LNCaP clone FGC (cell line): ENCODE measurements around the gene FAM186B.

Experiments
- DNase-seq: peaks from one replicate; pipeline ENCODE4 v3.0.0-alpha.2; 2011; ENCODE audit warnings: low read depth
- H3K4me3 ChIP-seq: 2 replicates; pipeline ENCODE4 v1.5.1; 2011; ENCODE audit warnings: mild to moderate bottlenecking, low read depth, low read length, control low read depth
- TF ChIP-seq, protein P1 (sequence below): IDR thresholded peaks from 2 replicates; pipeline ENCODE4 v1.5.1; 2012; ENCODE audit warnings: mild to moderate bottlenecking; ENCODE audit not compliant: control insufficient read depth, insufficient read depth; ENCODE audit errors: extremely low read depth

The FAM186B gene

DNA sequence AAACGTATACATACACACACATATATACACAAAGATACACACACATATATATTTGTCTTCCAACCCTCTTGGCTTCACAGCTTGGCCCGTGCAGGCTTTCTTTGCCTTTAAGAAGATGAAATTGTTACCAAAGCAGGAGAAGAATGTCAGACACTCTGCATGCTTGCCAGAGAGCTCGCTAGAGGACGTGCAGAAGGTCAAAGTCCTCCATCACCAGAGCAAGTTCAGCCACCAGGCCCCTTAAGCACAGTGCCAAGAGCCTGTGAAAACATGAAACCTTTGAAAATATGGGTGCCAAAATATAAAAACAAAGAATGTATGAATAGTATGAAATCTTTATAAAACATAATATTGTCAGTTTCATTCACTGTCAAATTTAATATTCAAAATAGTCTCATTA lies 22.6 kb downstream of the FAM186B start:
- no peak for DNase-seq
- TF ChIP-seq, protein P1, sequence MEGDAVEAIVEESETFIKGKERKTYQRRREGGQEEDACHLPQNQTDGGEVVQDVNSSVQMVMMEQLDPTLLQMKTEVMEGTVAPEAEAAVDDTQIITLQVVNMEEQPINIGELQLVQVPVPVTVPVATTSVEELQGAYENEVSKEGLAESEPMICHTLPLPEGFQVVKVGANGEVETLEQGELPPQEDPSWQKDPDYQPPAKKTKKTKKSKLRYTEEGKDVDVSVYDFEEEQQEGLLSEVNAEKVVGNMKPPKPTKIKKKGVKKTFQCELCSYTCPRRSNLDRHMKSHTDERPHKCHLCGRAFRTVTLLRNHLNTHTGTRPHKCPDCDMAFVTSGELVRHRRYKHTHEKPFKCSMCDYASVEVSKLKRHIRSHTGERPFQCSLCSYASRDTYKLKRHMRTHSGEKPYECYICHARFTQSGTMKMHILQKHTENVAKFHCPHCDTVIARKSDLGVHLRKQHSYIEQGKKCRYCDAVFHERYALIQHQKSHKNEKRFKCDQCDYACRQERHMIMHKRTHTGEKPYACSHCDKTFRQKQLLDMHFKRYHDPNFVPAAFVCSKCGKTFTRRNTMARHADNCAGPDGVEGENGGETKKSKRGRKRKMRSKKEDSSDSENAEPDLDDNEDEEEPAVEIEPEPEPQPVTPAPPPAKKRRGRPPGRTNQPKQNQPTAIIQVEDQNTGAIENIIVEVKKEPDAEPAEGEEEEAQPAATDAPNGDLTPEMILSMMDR, result no peak
- H3K4me3 ChIP-seq, result no peak overlapping the region

DNA sequence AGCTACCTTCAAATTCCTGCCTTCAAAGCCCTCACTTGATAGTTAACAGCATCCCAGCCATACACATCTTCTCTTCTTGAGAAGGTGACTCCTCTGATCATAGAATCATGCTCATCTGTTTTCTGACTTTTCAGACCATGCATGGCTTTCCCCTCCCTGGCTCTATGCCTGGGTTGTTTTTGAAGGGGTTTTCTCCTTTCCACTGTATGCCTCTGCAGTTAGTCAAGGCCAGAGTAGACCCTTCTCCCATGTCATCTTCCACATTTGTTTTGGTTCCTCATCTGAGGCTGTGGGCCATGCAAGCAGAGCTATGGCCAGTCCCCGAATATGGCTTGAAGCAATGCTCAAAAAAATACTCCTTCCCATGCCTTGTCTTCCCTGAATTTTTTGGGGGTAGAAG lies 23.2 kb downstream of the FAM186B start:
- no peak for DNase-seq
- no peak overlapping the region for H3K4me3 ChIP-seq
- TF ChIP-seq, protein P1, result no peak

DNA sequence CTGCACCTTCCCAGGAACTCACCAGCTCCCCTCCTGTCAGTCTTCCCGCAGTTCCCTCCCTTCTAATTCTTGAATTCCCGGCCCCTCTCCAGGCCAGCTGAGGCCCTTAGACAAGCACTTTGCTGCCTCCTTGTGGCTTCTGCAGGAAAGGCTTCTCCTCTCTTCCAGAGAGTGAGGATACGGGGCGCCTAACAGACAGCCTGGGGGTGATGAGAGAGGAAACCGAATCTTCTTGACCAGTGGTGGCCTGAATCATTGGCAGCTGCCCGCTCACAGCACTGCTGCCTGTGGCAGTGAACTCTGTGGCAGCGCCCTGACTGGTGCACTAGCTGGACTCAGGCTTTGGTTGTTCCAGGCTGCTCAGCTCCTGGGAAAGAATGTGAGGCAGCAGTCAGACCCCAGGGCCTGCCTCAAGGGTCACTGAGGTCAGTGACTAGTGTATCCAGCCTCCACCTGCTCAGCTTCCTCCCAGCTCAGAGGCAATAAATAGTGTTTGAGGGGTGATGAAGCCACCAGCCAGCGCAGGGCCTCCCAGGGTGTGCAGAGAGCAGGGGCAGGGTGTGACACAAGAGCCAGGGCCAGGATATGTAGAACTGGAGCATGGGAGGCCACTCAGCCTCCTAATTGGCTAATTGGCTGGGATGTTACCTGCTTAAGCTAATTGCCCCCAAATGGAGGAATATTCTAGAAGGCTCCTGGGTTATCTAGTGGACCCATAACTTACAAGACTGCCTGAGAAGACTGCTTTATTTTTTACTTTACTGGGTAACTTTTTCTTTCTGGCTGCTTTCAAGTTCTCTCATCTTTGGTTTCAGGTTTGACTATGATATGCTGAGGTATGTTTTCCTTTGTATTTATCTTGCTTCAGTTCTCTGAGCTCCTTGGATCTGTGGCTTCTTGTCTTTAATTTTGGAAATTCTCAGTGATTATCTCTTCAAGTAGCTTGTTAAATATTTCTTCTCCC lies 24.6 kb downstream of the FAM186B start:
- peak; percentile 52 for DNase-seq
- H3K4me3 ChIP-seq, result no peak overlapping the region
- TF ChIP-seq, protein P1, result peak; percentile 86

DNA sequence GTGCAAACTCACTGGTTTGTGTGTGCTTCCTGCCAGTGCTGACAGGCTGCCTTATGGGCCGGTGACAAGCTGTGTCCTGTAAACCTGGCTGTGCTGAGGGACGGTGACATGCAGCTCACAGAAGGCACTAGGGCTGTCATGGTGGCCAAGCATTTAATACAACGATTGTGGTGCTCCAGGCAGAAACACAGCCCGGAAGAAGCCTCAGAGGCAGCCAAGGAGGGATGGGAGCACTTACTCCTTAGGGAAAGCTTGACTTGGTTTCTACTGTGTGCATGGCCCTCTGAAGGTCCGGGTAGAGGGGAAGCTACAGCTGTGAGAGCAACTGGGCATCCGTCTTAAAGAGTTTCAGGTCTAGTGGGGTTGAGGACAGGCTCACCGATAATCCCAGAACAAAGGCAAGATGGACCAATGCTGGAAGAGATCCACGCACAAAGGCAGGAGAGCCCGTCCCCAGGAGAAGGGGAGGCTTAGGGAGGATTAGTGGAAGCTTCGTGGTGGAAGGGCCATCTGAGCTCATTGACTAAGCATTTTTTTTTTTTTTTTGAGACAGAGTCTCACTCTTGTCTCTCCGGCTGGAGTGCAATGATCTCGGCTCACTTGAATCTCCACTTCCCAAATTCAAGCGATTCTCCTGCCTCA lies 26.8 kb downstream of the FAM186B start:
- no peak overlapping the region for H3K4me3 ChIP-seq
- DNase-seq, result no peak
- TF ChIP-seq, protein P1, result no peak

DNA sequence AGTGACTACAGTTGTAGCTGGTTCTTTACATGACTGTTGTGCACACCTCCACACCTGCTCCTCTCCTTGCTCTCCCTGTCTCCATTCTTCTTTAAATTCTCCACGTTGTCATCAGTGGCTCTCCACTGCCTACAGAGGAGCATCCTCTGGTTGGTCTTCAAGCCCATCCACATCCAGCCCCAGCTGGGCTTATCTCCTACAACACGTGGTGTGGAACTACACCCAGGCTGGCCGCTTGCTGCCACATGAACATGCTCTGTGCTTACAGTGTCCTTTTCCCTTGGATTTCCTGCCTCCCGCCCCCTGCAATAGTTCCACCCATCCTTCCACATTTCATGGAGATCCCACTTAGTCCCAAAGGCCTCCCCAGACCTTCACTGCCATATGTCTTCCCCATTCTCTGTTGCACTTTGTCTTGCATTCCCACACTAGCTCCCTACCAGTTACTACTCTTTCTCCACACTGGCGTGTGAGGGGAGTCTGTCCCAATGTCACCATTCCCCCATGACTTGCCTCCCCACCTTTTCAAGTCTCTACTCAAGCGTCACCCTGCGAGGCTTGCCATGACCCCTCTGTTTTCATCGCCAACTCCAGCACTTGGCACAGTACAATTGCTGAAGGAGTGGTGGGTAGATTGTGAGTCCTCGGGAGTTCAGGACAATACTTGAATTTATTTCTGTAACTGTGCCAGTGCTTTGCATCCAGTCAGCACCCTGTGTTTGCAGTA lies 27.7 kb downstream of the FAM186B start:
- TF ChIP-seq, protein P1, result no peak
- no peak overlapping the region for H3K4me3 ChIP-seq
- DNase-seq, result no peak

DNA sequence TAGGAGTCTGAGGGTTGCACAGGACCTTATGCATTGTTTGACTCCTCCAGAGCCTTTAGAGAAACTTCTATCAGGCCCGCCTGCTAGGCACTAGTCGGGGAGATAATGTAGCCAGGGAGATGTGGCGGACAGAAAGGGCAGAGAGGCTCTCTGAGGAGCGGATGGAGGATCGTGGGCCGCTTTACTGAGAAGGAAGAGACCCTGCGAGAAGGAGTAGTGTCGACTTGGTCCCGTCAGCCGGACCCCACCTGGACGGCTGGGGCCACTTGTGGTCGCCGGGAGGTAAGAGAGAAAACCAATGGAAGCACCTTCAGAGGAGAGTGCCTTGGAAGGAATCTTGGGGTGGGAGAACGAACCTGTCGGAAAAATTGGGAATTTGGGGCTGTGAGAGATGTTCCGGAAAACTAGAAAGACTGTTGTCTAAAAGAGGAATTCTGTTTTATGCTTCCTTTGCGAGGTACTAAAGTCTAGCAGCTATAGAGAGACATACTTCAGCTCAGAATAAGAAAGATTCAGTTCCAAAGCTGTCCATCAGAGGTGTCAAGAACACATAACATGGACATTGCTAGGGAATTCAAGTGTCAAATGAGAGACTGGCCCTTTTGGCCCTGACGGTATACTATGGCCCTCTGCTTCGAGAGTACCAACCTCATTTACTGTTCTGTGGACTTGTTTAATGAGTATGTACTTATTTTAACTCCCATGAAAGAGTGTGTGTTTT lies 36.8 kb downstream of the FAM186B start:
- DNase-seq, result peak; percentile 10
- TF ChIP-seq, protein P1, result no peak
- H3K4me3 ChIP-seq, result peak overlapping the region; percentile 91
